ENCODE measurements around the gene CNR2.
"Not testable (repeated sequence)": the region's sequence is repeated elsewhere in the genome, so short reads cannot be mapped to it uniquely, and the experiment has no call there.

The CNR2 gene

DNA sequence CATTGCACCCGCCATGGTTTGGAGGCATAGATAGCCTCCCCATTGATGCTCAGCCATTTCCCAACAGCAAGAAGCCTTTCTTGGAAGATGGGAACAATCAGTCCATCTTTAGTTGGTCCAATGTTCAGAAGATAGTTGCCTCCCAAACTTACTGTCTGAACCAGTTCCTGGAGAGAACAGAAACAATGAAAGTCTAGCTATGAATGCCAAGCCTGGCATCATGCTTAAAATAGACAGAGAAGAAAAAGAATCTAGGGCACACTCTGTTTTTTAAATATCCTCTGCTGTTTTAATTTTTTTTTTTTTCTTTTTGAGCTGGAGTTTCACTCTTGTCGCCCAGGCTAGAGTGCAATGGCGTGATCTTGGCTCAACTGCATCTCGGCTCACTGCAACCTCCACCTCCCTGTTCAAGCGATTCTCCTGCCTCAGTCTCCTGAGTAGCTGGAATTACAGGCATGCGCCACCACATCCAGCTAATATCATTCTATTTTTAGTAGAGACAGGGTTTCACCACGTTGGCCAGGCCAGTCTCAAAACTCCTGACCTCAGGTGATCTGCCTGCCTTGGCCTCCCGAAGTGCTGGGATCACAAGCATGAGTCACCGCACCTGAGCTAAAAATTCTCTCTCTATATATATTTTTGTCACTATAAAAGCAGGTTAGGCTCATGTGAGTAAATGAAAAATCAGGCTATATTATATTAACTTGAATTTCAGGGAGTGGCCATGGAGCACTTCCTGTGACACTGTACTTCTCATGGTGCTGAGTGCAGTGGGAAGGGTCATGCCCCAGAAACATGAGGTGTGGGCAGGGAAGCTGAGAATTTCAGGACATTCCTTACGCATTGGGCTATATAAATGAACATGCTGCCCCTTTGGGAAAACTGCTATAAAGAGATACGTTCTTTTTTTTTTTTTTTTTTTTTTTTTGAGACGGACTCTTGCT lies 64.2 kb downstream of the CNR2 start:
- H3K79me2 ChIP-seq (ENCODE audit: control insufficient read depth, insufficient read depth, low read length): no peaks in the 10 kb centered on the region
- H4K5ac ChIP-seq (ENCODE audit: low read length): no peak overlapping the region
- H3K27ac ChIP-seq (ENCODE audit: low read depth, low read length): no peak overlapping the region
- H3K4me2 ChIP-seq (ENCODE audit: low read length): no peak overlapping the region
- no peak overlapping the region for H3K56ac ChIP-seq (ENCODE audit: low read length)
- no peak overlapping the region for H2AK5ac ChIP-seq (ENCODE audit: low read length)
- H3K27me3 ChIP-seq (ENCODE audit: insufficient read depth, low read length, poor library complexity): no peaks in the 10 kb centered on the region
- H3K4me3 ChIP-seq (ENCODE audit: low read length): no peak overlapping the region
- no peak for DNase-seq
- H3K79me1 ChIP-seq (ENCODE audit: low read length): no peaks in the 10 kb centered on the region
- no CpG with 5 or more reads among the region's 12 CpGs for WGBS (ENCODE audit: extremely low coverage, insufficient coverage, low lambda C conversion rate)
- H3K4ac ChIP-seq (ENCODE audit: low read depth, low read length): no peak overlapping the region
- H3K9ac ChIP-seq (ENCODE audit: low read length): no peak overlapping the region
- H2BK5ac ChIP-seq (ENCODE audit: low read length): no peak overlapping the region
- H3K36me3 ChIP-seq (ENCODE audit: control insufficient read depth, insufficient read depth, low read length): no peaks in the 10 kb centered on the region
- no peak overlapping the region for H4K8ac ChIP-seq (ENCODE audit: low read depth, low read length)
- no peak overlapping the region for H3K23ac ChIP-seq (ENCODE audit: low read length)
- no peaks in the 10 kb centered on the region for H3K4me1 ChIP-seq (ENCODE audit: control insufficient read depth, low read depth, low read length)
- H2BK15ac ChIP-seq (replicated peaks; ENCODE audit: low read depth): no peak overlapping the region
- H2BK120ac ChIP-seq (ENCODE audit: low read depth, low read length): no peak overlapping the region
- H3K18ac ChIP-seq (ENCODE audit: low read length): no peak overlapping the region

DNA sequence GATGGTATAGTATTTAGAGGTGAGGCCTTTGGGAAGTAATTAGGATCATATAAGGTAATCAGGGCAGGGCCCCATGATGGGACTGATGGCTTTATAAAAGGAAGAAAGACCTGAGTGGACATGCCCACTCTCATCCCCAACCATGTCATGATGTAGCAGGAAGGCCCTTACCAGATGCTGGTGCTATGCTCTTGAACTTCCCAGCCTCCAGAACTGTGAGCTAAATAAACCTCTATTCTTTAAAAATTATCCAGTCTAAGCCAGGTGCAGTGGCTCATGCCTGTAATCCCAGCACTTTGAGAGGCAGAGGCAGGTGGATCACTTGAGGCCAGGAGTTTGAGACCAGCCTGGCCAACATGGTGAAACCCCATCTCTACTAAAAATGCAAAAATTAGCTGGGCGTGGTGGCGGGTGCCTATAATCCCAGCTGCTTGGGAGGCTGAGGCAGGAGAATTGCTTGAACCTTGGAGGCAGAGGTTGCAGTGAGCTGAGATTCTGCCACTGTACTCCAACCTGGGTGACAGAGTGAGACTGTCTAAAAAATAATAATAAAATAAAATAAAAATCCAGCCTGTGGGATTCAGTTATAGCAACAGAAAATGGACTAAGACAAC lies 65.6 kb downstream of the CNR2 start:
- H2BK15ac ChIP-seq (replicated peaks; ENCODE audit: low read depth); H4K8ac ChIP-seq (ENCODE audit: low read depth, low read length); H2BK120ac ChIP-seq (ENCODE audit: low read depth, low read length); H3K79me2 ChIP-seq (ENCODE audit: control insufficient read depth, insufficient read depth, low read length); H2BK5ac ChIP-seq (ENCODE audit: low read length); H3K23ac ChIP-seq (ENCODE audit: low read length); H4K5ac ChIP-seq (ENCODE audit: low read length); H3K18ac ChIP-seq (ENCODE audit: low read length); H3K9ac ChIP-seq (ENCODE audit: low read length); H3K4me2 ChIP-seq (ENCODE audit: low read length); H3K4ac ChIP-seq (ENCODE audit: low read depth, low read length); H2AK5ac ChIP-seq (ENCODE audit: low read length); H3K27me3 ChIP-seq (ENCODE audit: insufficient read depth, low read length, poor library complexity); H3K56ac ChIP-seq (ENCODE audit: low read length); H3K27ac ChIP-seq (ENCODE audit: low read depth, low read length); H3K4me1 ChIP-seq (ENCODE audit: control insufficient read depth, low read depth, low read length); H3K79me1 ChIP-seq (ENCODE audit: low read length); DNase-seq; H3K36me3 ChIP-seq (ENCODE audit: control insufficient read depth, insufficient read depth, low read length); H3K4me3 ChIP-seq (ENCODE audit: low read length): not testable (repeated sequence)
- WGBS (ENCODE audit: extremely low coverage, insufficient coverage, low lambda C conversion rate): no CpG with 5 or more reads among the region's 2 CpGs

DNA sequence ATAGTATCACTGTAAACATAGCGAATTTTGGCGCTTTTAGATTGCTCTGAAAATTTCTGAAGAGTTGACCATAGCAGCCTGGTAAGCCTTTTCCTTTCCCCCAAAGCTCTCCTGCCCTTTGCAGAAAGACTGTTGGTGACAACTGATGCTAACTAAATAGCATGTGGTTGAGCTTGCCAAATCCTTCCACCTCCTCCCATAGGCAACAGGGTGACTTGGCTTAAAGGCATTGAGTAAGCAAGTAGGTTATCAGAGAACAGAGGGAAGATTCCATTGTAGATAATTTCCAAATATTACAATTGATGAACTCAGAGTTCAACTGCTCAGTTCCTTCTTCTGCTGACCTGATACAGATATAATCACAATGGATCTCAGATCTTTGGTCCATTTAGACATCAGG lies 68.0 kb downstream of the CNR2 start:
- H4K8ac ChIP-seq (ENCODE audit: low read depth, low read length): no peak overlapping the region
- no peak overlapping the region for H3K23ac ChIP-seq (ENCODE audit: low read length)
- H3K4ac ChIP-seq (ENCODE audit: low read depth, low read length): no peak overlapping the region
- H3K36me3 ChIP-seq (ENCODE audit: control insufficient read depth, insufficient read depth, low read length): no peaks in the 10 kb centered on the region
- H3K79me1 ChIP-seq (ENCODE audit: low read length): no peaks in the 10 kb centered on the region
- no CpG with 5 or more reads among the region's 2 CpGs for WGBS (ENCODE audit: extremely low coverage, insufficient coverage, low lambda C conversion rate)
- H4K5ac ChIP-seq (ENCODE audit: low read length): no peak overlapping the region
- no peak overlapping the region for H2BK120ac ChIP-seq (ENCODE audit: low read depth, low read length)
- H3K4me2 ChIP-seq (ENCODE audit: low read length): no peak overlapping the region
- H3K56ac ChIP-seq (ENCODE audit: low read length): no peak overlapping the region
- H3K27me3 ChIP-seq (ENCODE audit: insufficient read depth, low read length, poor library complexity): no peaks in the 10 kb centered on the region
- no peak overlapping the region for H2BK15ac ChIP-seq (replicated peaks; ENCODE audit: low read depth)
- H3K18ac ChIP-seq (ENCODE audit: low read length): no peak overlapping the region
- no peak for DNase-seq
- H2BK5ac ChIP-seq (ENCODE audit: low read length): no peak overlapping the region
- H2AK5ac ChIP-seq (ENCODE audit: low read length): no peak overlapping the region
- H3K27ac ChIP-seq (ENCODE audit: low read depth, low read length): no peak overlapping the region
- H3K4me3 ChIP-seq (ENCODE audit: low read length): no peak overlapping the region
- no peak overlapping the region for H3K9ac ChIP-seq (ENCODE audit: low read length)
- no peaks in the 10 kb centered on the region for H3K4me1 ChIP-seq (ENCODE audit: control insufficient read depth, low read depth, low read length)
- no peaks in the 10 kb centered on the region for H3K79me2 ChIP-seq (ENCODE audit: control insufficient read depth, insufficient read depth, low read length)

DNA sequence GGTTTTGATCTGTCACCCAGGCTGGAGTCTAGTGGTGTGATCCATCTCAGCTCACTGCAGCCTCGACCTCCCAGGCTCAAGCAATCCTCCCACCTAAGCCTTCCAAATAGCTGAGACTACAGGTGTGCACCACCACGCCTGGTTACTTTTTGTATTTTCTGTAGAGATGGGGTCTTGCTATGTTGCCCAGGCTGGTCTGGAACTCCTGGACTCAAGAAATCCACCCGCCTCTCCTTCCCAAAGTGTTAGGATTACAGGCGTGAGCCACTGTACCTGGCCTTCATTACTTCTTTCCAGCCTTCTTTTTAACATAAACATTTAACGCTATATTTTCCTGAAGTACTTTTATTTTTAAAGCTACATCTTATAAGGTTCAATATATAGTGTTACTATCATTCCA lies 69.5 kb downstream of the CNR2 start:
- no CpG with 5 or more reads among the region's 5 CpGs for WGBS (ENCODE audit: extremely low coverage, insufficient coverage, low lambda C conversion rate)
- no peak overlapping the region for H3K4me3 ChIP-seq (ENCODE audit: low read length)
- no peak overlapping the region for H3K23ac ChIP-seq (ENCODE audit: low read length)
- no peak overlapping the region for H4K5ac ChIP-seq (ENCODE audit: low read length)
- H3K9ac ChIP-seq (ENCODE audit: low read length): no peak overlapping the region
- H3K56ac ChIP-seq (ENCODE audit: low read length): no peak overlapping the region
- H2BK5ac ChIP-seq (ENCODE audit: low read length): no peak overlapping the region
- no peaks in the 10 kb centered on the region for H3K27me3 ChIP-seq (ENCODE audit: insufficient read depth, low read length, poor library complexity)
- no peak overlapping the region for H3K4ac ChIP-seq (ENCODE audit: low read depth, low read length)
- H3K4me2 ChIP-seq (ENCODE audit: low read length): no peak overlapping the region
- H3K27ac ChIP-seq (ENCODE audit: low read depth, low read length): no peak overlapping the region
- no peaks in the 10 kb centered on the region for H3K79me2 ChIP-seq (ENCODE audit: control insufficient read depth, insufficient read depth, low read length)
- H2BK15ac ChIP-seq (replicated peaks; ENCODE audit: low read depth): no peak overlapping the region
- no peak for DNase-seq
- no peak overlapping the region for H3K18ac ChIP-seq (ENCODE audit: low read length)
- H3K79me1 ChIP-seq (ENCODE audit: low read length): no peaks in the 10 kb centered on the region
- H2BK120ac ChIP-seq (ENCODE audit: low read depth, low read length): no peak overlapping the region
- H3K4me1 ChIP-seq (ENCODE audit: control insufficient read depth, low read depth, low read length): no peaks in the 10 kb centered on the region
- no peak overlapping the region for H4K8ac ChIP-seq (ENCODE audit: low read depth, low read length)
- no peak overlapping the region for H2AK5ac ChIP-seq (ENCODE audit: low read length)
- H3K36me3 ChIP-seq (ENCODE audit: control insufficient read depth, insufficient read depth, low read length): no peaks in the 10 kb centered on the region

DNA sequence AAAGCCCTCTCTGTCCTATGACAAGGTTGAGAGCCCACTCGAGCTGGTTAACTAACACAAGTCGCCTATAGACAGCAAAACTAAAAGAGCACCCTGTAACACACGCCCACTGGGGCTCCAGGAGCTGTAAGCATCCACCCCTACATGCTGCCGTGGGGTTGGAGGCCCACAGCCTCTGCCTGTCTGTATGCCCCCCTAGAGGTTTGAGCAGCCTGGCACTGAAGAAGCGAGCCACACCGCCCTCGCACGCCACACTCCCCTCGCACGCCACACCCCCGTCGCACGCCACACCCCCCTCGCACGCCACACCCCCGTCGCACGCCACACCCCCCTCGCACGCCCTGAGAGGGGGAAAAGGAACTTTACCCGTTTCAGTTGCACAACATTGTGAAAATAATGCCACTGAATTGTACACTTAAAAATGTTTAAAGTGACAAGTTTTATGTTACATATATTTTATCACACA lies 74.7 kb downstream of the CNR2 start:
- H3K79me2 ChIP-seq (ENCODE audit: control insufficient read depth, insufficient read depth, low read length): no peaks in the 10 kb centered on the region
- no peak overlapping the region for H2BK5ac ChIP-seq (ENCODE audit: low read length)
- H4K5ac ChIP-seq (ENCODE audit: low read length): no peak overlapping the region
- H3K4me2 ChIP-seq (ENCODE audit: low read length): peak overlapping the region; percentile 76
- H3K79me1 ChIP-seq (ENCODE audit: low read length): no peaks in the 10 kb centered on the region
- WGBS (ENCODE audit: extremely low coverage, insufficient coverage, low lambda C conversion rate): no CpG with 5 or more reads among the region's 21 CpGs
- H3K9ac ChIP-seq (ENCODE audit: low read length): no peak overlapping the region
- no peak overlapping the region for H3K18ac ChIP-seq (ENCODE audit: low read length)
- H2BK15ac ChIP-seq (replicated peaks; ENCODE audit: low read depth): no peak overlapping the region
- H3K4ac ChIP-seq (ENCODE audit: low read depth, low read length): no peak overlapping the region
- H2BK120ac ChIP-seq (ENCODE audit: low read depth, low read length): no peak overlapping the region
- no peak overlapping the region for H4K8ac ChIP-seq (ENCODE audit: low read depth, low read length)
- H3K4me1 ChIP-seq (ENCODE audit: control insufficient read depth, low read depth, low read length): no peaks in the 10 kb centered on the region
- peak; percentile 53 for DNase-seq
- H2AK5ac ChIP-seq (ENCODE audit: low read length): no peak overlapping the region
- peak overlapping the region; percentile 57 for H3K56ac ChIP-seq (ENCODE audit: low read length)
- H3K27me3 ChIP-seq (ENCODE audit: insufficient read depth, low read length, poor library complexity): no peaks in the 10 kb centered on the region
- no peak overlapping the region for H3K23ac ChIP-seq (ENCODE audit: low read length)
- no peak overlapping the region for H3K4me3 ChIP-seq (ENCODE audit: low read length)
- H3K27ac ChIP-seq (ENCODE audit: low read depth, low read length): no peak overlapping the region
- H3K36me3 ChIP-seq (ENCODE audit: control insufficient read depth, insufficient read depth, low read length): no peaks in the 10 kb centered on the region

All from mesendoderm (in vitro differentiated cells).